Measurements from ENCODE around the gene ABCC1.

DNA sequence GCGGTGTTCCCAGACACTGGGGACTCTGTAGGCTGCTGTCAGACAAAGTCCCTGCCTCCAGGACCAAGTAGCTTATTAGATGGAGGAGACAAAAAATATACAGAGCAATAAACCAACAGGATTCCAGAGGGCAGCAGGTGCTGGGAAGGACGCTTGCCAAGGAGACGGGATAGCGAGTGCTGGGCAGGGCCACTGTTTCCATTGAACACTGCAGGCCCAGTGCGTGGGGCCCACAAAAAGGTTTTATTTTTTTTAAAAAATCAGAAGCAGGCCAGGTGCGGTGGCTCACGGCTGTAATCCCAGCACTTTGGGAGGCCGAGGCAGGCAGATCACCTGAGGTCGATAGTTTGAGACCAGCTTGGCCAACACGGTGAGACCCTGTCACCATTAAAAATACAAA, 189.6 kb downstream of the ABCC1 start:
- no peak for TF ChIP-seq CTCF (IDR thresholded peaks at IDR 0.05)
- TF ChIP-seq POLR2A (IDR thresholded peaks at IDR 0.05): no peak

Data from Peyer's patch (tissue), 4 donors.